Astrocyte (in vitro differentiated cells and primary cell): ENCODE data around the gene WDR20. TPM values are rescaled to one million over a fixed set of nuclear protein-coding genes. Genes with fewer than 3 reads are reported as not detected.
"Not testable (repeated sequence)": the region's sequence is repeated elsewhere in the genome, so short reads cannot be mapped to it uniquely, and the experiment has no call there.

Experiments
- DNase-seq: peaks from one replicate; pipeline ENCODE4 v3.0.0-alpha.2; 2010; ENCODE audit warnings: low read depth
- FAIRE-seq: peaks from 2 replicates; lab custom pipeline; 2011; peaks lifted over from hg19 to GRCh38; lab: Jason Lieb, UNC
- H2AFZ ChIP-seq: 2 replicates; pipeline ENCODE4 v1.6.0; 2012; ENCODE audit warnings: low read depth, low read length, inconsistent platforms
- H3K27ac ChIP-seq: 2 replicates; pipeline ENCODE4 v1.5.1; 2011; ENCODE audit warnings: low read depth, low read length, inconsistent platforms
- H3K27me3 ChIP-seq: 2 replicates; pipeline ENCODE4 v1.6.0; 2011; ENCODE audit warnings: low read length, inconsistent platforms; ENCODE audit not compliant: insufficient read depth
- H3K36me3 ChIP-seq: 2 replicates; pipeline ENCODE4 v1.5.1; 2011; ENCODE audit warnings: low read length, inconsistent platforms; ENCODE audit not compliant: insufficient read depth
- H3K4me1 ChIP-seq: 2 replicates; pipeline ENCODE4 v1.5.1; 2011; ENCODE audit warnings: low read length, inconsistent platforms; ENCODE audit not compliant: insufficient read depth
- H3K4me2 ChIP-seq: 2 replicates; pipeline ENCODE4 v1.6.0; 2012; ENCODE audit warnings: low read length, inconsistent platforms
- H3K4me3 ChIP-seq: 2 replicates; pipeline ENCODE4 v1.5.1; 2011; ENCODE audit warnings: low read depth, mild to moderate bottlenecking, low read length, inconsistent platforms; ENCODE audit not compliant: insufficient read depth
- H3K79me2 ChIP-seq: 2 replicates; pipeline ENCODE4 v1.6.0; 2012; ENCODE audit warnings: mild to moderate bottlenecking, low read length, inconsistent platforms; ENCODE audit not compliant: insufficient read depth
- H3K9ac ChIP-seq: 2 replicates; pipeline ENCODE4 v1.6.0; 2012; ENCODE audit warnings: mild to moderate bottlenecking, low read length, inconsistent platforms
- H3K9me3 ChIP-seq: 2 replicates; pipeline ENCODE4 v1.5.1; 2012; ENCODE audit warnings: low read depth, mild to moderate bottlenecking, low read length, inconsistent platforms; ENCODE audit not compliant: insufficient read depth
- H4K20me1 ChIP-seq: 2 replicates; pipeline ENCODE4 v1.6.0; 2012; ENCODE audit warnings: low read length, inconsistent platforms; ENCODE audit not compliant: insufficient read depth
- H3K27ac Mint-ChIP-seq: one replicate; pipeline ENCODE4 v1.8.0; 2021; ENCODE audit warnings: mild to moderate bottlenecking, mixed read lengths; ENCODE audit not compliant: unreplicated experiment
- H3K27me3 Mint-ChIP-seq: one replicate; pipeline ENCODE4 v1.8.0; 2021; ENCODE audit warnings: low read depth, mixed read lengths; ENCODE audit not compliant: unreplicated experiment
- H3K36me3 Mint-ChIP-seq: one replicate; pipeline ENCODE4 v1.8.0; 2021; ENCODE audit warnings: low read depth, mixed read lengths; ENCODE audit not compliant: unreplicated experiment
- H3K4me1 Mint-ChIP-seq: one replicate; pipeline ENCODE4 v1.8.0; 2021; ENCODE audit warnings: low read depth, mixed read lengths; ENCODE audit not compliant: unreplicated experiment
- H3K4me3 Mint-ChIP-seq: one replicate; pipeline ENCODE4 v1.8.0; 2021; ENCODE audit warnings: mild to moderate bottlenecking, moderate library complexity, mixed read lengths; ENCODE audit not compliant: unreplicated experiment
- H3K9me3 Mint-ChIP-seq: one replicate; pipeline ENCODE4 v1.8.0; 2021; ENCODE audit warnings: mild to moderate bottlenecking, mixed read lengths; ENCODE audit not compliant: unreplicated experiment
- EZH2 ChIP-seq: IDR thresholded peaks from 2 replicates; pipeline ENCODE4 v1.6.1; 2012; ENCODE audit warnings: mild to moderate bottlenecking, low read length, inconsistent platforms; ENCODE audit not compliant: insufficient read depth
- total RNA-seq: library from RNA; stranded (reverse); gene quantifications from 2 replicates; pipeline ENCODE4 v1.2.1, GENCODE V29; 2021
- TF ChIP-seq, protein P1 (sequence below): IDR thresholded peaks from 2 replicates; pipeline ENCODE4 v1.5.1; 2011; ENCODE audit warnings: low read depth, mild to moderate bottlenecking, inconsistent platforms, low read length, moderate library complexity; ENCODE audit not compliant: insufficient read depth

Gene WDR20
- total RNA-seq, 1 donor from 2014 or later = 23.6 TPM

GRCh38 chr14:102241147-102241546, 101.5 kb downstream of the WDR20 start:
- H3K27me3 Mint-ChIP-seq = no peaks in the 10 kb centered on the region
- peaks cover 16% of the 10 kb centered on the region for H3K4me1 ChIP-seq
- H3K27me3 ChIP-seq = no peaks in the 10 kb centered on the region
- DNase-seq = no peak
- peak overlapping the region; percentile 52 for H3K4me2 ChIP-seq
- no peak overlapping the region for H3K27ac Mint-ChIP-seq
- no peak overlapping the region for H3K27ac ChIP-seq
- H3K9me3 ChIP-seq = no peaks in the 10 kb centered on the region
- H2AFZ ChIP-seq = no peak overlapping the region
- no peak for FAIRE-seq
- no peaks in the 10 kb centered on the region for H4K20me1 ChIP-seq
- peaks cover 10% of the 10 kb centered on the region for H3K36me3 Mint-ChIP-seq
- H3K9me3 Mint-ChIP-seq = peaks cover 3% of the 10 kb centered on the region
- no peak for TF ChIP-seq EZH2
- TF ChIP-seq, protein P1, sequence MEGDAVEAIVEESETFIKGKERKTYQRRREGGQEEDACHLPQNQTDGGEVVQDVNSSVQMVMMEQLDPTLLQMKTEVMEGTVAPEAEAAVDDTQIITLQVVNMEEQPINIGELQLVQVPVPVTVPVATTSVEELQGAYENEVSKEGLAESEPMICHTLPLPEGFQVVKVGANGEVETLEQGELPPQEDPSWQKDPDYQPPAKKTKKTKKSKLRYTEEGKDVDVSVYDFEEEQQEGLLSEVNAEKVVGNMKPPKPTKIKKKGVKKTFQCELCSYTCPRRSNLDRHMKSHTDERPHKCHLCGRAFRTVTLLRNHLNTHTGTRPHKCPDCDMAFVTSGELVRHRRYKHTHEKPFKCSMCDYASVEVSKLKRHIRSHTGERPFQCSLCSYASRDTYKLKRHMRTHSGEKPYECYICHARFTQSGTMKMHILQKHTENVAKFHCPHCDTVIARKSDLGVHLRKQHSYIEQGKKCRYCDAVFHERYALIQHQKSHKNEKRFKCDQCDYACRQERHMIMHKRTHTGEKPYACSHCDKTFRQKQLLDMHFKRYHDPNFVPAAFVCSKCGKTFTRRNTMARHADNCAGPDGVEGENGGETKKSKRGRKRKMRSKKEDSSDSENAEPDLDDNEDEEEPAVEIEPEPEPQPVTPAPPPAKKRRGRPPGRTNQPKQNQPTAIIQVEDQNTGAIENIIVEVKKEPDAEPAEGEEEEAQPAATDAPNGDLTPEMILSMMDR = no peak
- peaks cover 41% of the 10 kb centered on the region for H3K79me2 ChIP-seq
- H3K36me3 ChIP-seq = no peaks in the 10 kb centered on the region
- no peak overlapping the region for H3K4me3 ChIP-seq
- H3K4me1 Mint-ChIP-seq = no peaks in the 10 kb centered on the region
- H3K9ac ChIP-seq = peak overlapping the region; percentile 14
- H3K4me3 Mint-ChIP-seq = no peak overlapping the region

GRCh38 chr14:102243795-102244194, 104.1 kb downstream of the WDR20 start:
- not testable (repeated sequence) for H3K9me3 Mint-ChIP-seq, FAIRE-seq

GRCh38 chr14:102246071-102246470, 106.4 kb downstream of the WDR20 start:
- no peaks in the 10 kb centered on the region for H3K9me3 Mint-ChIP-seq
- H3K27me3 Mint-ChIP-seq = peaks cover 2% of the 10 kb centered on the region
- no peaks in the 10 kb centered on the region for H4K20me1 ChIP-seq
- no peaks in the 10 kb centered on the region for H3K4me1 Mint-ChIP-seq
- DNase-seq (no peak), FAIRE-seq (no peak)
- peaks cover 10% of the 10 kb centered on the region for H3K4me1 ChIP-seq
- no peaks in the 10 kb centered on the region for H3K36me3 Mint-ChIP-seq
- H3K4me3 ChIP-seq = no peak overlapping the region
- no peaks in the 10 kb centered on the region for H3K79me2 ChIP-seq
- H3K27ac Mint-ChIP-seq = no peak overlapping the region
- H3K27ac ChIP-seq = no peak overlapping the region
- no peak overlapping the region for H3K4me3 Mint-ChIP-seq
- no peaks in the 10 kb centered on the region for H3K27me3 ChIP-seq
- H3K4me2 ChIP-seq = no peak overlapping the region
- H3K9ac ChIP-seq = no peak overlapping the region
- TF ChIP-seq EZH2 = no peak
- TF ChIP-seq, protein P1 = no peak
- H2AFZ ChIP-seq = no peak overlapping the region
- H3K36me3 ChIP-seq = peaks cover 5% of the 10 kb centered on the region
- H3K9me3 ChIP-seq = no peaks in the 10 kb centered on the region

More at GRCh38 chr14:102243795-102244194, 104.1 kb downstream of the WDR20 start:
- H3K9ac ChIP-seq, H3K36me3 ChIP-seq, H3K4me3 Mint-ChIP-seq, H3K27ac Mint-ChIP-seq, H3K27ac ChIP-seq, H4K20me1 ChIP-seq, H3K9me3 ChIP-seq, H3K27me3 Mint-ChIP-seq, DNase-seq, H3K4me3 ChIP-seq, H3K4me2 ChIP-seq, H3K36me3 Mint-ChIP-seq, H3K27me3 ChIP-seq, H3K4me1 Mint-ChIP-seq, H2AFZ ChIP-seq: not testable (repeated sequence)
- Histone ChIP-seq H3K79me2 (peaks cover 15% of the 10 kb centered on the region), H3K4me1 (peaks cover 20% of the 10 kb centered on the region)
